H1 (cell line): ENCODE measurements around the gene GNA12. TPM values are rescaled to one million over a fixed set of nuclear protein-coding genes. Genes with fewer than 3 reads are reported as not detected.

Source experiments
- RFX5 ChIP-seq: IDR thresholded peaks from 2 replicates; pipeline ENCODE4 v1.6.1; 2011; ENCODE audit warnings: low read depth, low read length, improper control_type of control experiment, borderline replicate concordance
- TBP ChIP-seq: IDR thresholded peaks from 2 replicates; pipeline ENCODE4 v1.6.1; 2011; ENCODE audit warnings: low read depth, low read length, improper control_type of control experiment
- polyA plus RNA-seq, 7 experiments: library from polyadenylated mRNA; depleted of rRNA in 3 of 7; stranded (reverse) in 5 of 7; unstranded in 2 of 7; fragments of >200 nt in 5 of 7; fragments of 200-250 nt in 2 of 7; gene quantifications; 1 replicate in 5 of 7; 2 replicates in 1 of 7; 4 replicates in 1 of 7; pipeline versions ENCODE4 v1.2.1 to v1.2.3, GENCODE V29; 2011 to 2013; ENCODE audit warnings: missing spikeins in 2 of 7, mixed read lengths in 2 of 7
- total RNA-seq: library from RNA; stranded (reverse); fragmentation: NEBNext Ultra II Directional; extraction: Animal tissue kit (Norgen Biotek cat#: 25700); gene quantifications from 2 replicates; pipeline ENCODE4 v1.2.1, GENCODE V29; 2021

The GNA12 gene
- total and polyA plus RNA-seq, 2 of the 8 experiments (the other 6 are each of a cell fraction or from before 2014, with no cell fraction given): 96.5 to 109 TPM

GRCh38 chr7:2893411-2893861 is 49.3 kb upstream of the GNA12 start (continued):
- no peak for TF ChIP-seq RFX5
- no peak for TF ChIP-seq TBP
